Neural progenitor cell (in vitro differentiated cells): ENCODE data around the gene ELOVL2. TPM values are rescaled to one million over a fixed set of nuclear protein-coding genes. Genes with fewer than 3 reads are reported as not detected.

Source experiments
- DNase-seq: peaks from one replicate; pipeline ENCODE4 v3.0.0-alpha.2; 2016; ENCODE audit warnings: low spot score
- H2AFZ ChIP-seq: fragments of 200-600 bp; sonication (generic); replicated peaks from 2 replicates; pipeline ENCODE4 v1.6.1; 2016; ENCODE audit warnings: antibody characterized with exemption
- H3F3A ChIP-seq: fragments of 200-600 bp; sonication (generic); 2 replicates; pipeline ENCODE4 v1.6.1; 2016; ENCODE audit warnings: antibody characterized with exemption, low read depth
- H3K27ac ChIP-seq: fragments of 200-600 bp; sonication (generic); 2 replicates; pipeline ENCODE4 v1.5.1; 2016; ENCODE audit warnings: mild to moderate bottlenecking
- H3K27me3 ChIP-seq: fragments of 200-600 bp; sonication (generic); 2 replicates; pipeline ENCODE4 v1.6.1; 2016; ENCODE audit warnings: mild to moderate bottlenecking, moderate library complexity
- H3K36me3 ChIP-seq: fragments of 200-600 bp; sonication (generic); 2 replicates; pipeline ENCODE4 v1.5.1; 2016
- H3K4me1 ChIP-seq: fragments of 200-600 bp; sonication (generic); 2 replicates; pipeline ENCODE4 v1.6.1; 2016; ENCODE audit warnings: mixed run types
- H3K4me2 ChIP-seq: fragments of 200-600 bp; sonication (generic); 2 replicates; pipeline ENCODE4 v1.6.1; 2016
- H3K4me3 ChIP-seq: fragments of 200-600 bp; sonication (generic); 2 replicates; pipeline ENCODE4 v1.5.1; 2016
- H3K79me2 ChIP-seq: fragments of 200-600 bp; sonication (generic); 2 replicates; pipeline ENCODE4 v1.6.1; 2016; ENCODE audit warnings: low read depth
- H3K9ac ChIP-seq: fragments of 200-600 bp; sonication (generic); 2 replicates; pipeline ENCODE4 v1.6.1; 2016
- H3K9me3 ChIP-seq: fragments of 200-600 bp; sonication (generic); 2 replicates; pipeline ENCODE4 v1.5.1; 2016; ENCODE audit warnings: low read depth
- H4K20me1 ChIP-seq: fragments of 200-600 bp; sonication (generic); 2 replicates; pipeline ENCODE4 v1.6.1; 2016; ENCODE audit warnings: low read depth
- H3K27ac Mint-ChIP-seq: 3 replicates; pipeline ENCODE4 v1.8.0; 2021; ENCODE audit warnings: mixed read lengths
- H3K27me3 Mint-ChIP-seq: 2 replicates; pipeline ENCODE4 v1.8.0; 2022; ENCODE audit warnings: low read depth, mild to moderate bottlenecking, inconsistent platforms, moderate library complexity, mixed read lengths; ENCODE audit not compliant: insufficient read depth
- H3K36me3 Mint-ChIP-seq: 3 replicates; pipeline ENCODE4 v1.8.0; 2021; ENCODE audit warnings: mixed read lengths
- H3K4me1 Mint-ChIP-seq: 3 replicates; pipeline ENCODE4 v1.8.0; 2021; ENCODE audit warnings: mixed read lengths
- H3K4me3 Mint-ChIP-seq: 3 replicates; pipeline ENCODE4 v1.8.0; 2021; ENCODE audit warnings: mild to moderate bottlenecking, moderate library complexity, mixed read lengths
- H3K9me3 Mint-ChIP-seq: 3 replicates; pipeline ENCODE4 v1.8.0; 2020; ENCODE audit warnings: mixed read lengths
- EZH2 ChIP-seq: fragments of 200-600 bp; sonication (generic); IDR thresholded peaks from 2 replicates; pipeline ENCODE4 v1.6.1; 2017; ENCODE audit warnings: antibody characterized with exemption, mild to moderate bottlenecking, moderate library complexity
- EZH2phosphoT487 ChIP-seq: fragments of 200-600 bp; sonication (generic); IDR thresholded peaks from 2 replicates; pipeline ENCODE4 v1.6.1; 2017; ENCODE audit warnings: antibody characterized with exemption
- total RNA-seq: library from RNA; depleted of rRNA; stranded (reverse); fragments of >200 nt; gene quantifications from 2 replicates; pipeline ENCODE4 v1.2.3, GENCODE V29; 2015; ENCODE audit warnings: low replicate concordance
- TF ChIP-seq, protein P1 (sequence below): fragments of 200-600 bp; sonication (generic); IDR thresholded peaks from 2 replicates; pipeline ENCODE4 v1.5.1; 2017; ENCODE audit warnings: antibody characterized with exemption, mild to moderate bottlenecking

Gene ELOVL2
- total RNA-seq, 1 donor from 2014 or later, result 9.1 TPM

DNA sequence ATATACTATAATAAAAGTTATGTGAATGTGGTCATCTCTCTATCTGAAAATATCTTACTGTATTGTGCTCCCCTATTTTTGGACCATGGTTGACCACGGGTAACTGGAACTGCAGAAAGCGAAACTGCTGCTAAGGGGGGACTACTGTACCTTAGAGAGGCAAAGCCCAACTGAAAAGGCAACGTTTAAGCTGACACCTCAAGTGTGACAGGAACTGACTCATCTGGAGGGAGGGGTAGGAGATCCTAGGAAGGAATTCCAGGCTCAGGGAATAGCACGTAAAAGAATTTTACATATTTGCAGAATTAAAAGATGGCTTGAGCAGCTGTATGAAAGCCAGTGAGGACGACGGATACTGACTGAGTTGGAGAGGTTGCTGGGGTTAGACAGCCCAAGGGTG, 34.8 kb downstream of the ELOVL2 start:
- Histone ChIP-seq H3K4me1 (peaks cover 5% of the 10 kb centered on the region), H3F3A (no peaks in the 10 kb centered on the region), H3K27ac (no peak overlapping the region), H4K20me1 (no peaks in the 10 kb centered on the region), H3K9me3 (no peaks in the 10 kb centered on the region), H3K79me2 (no peaks in the 10 kb centered on the region), H2AFZ (no peak overlapping the region), H3K27me3 (no peaks in the 10 kb centered on the region), H3K4me2 (no peak overlapping the region), H3K9ac (no peak overlapping the region), H3K4me3 (no peak overlapping the region), H3K36me3 (no peaks in the 10 kb centered on the region)
- Mint-ChIP-seq H3K27ac (no peak overlapping the region), H3K4me3 (no peak overlapping the region), H3K36me3 (peaks cover 2% of the 10 kb centered on the region), H3K27me3 (peaks cover 4% of the 10 kb centered on the region), H3K4me1 (peaks cover 16% of the 10 kb centered on the region), H3K9me3 (no peaks in the 10 kb centered on the region)
- TF ChIP-seq EZH2phosphoT487 (no peak), EZH2 (no peak)
- TF ChIP-seq, protein P1, sequence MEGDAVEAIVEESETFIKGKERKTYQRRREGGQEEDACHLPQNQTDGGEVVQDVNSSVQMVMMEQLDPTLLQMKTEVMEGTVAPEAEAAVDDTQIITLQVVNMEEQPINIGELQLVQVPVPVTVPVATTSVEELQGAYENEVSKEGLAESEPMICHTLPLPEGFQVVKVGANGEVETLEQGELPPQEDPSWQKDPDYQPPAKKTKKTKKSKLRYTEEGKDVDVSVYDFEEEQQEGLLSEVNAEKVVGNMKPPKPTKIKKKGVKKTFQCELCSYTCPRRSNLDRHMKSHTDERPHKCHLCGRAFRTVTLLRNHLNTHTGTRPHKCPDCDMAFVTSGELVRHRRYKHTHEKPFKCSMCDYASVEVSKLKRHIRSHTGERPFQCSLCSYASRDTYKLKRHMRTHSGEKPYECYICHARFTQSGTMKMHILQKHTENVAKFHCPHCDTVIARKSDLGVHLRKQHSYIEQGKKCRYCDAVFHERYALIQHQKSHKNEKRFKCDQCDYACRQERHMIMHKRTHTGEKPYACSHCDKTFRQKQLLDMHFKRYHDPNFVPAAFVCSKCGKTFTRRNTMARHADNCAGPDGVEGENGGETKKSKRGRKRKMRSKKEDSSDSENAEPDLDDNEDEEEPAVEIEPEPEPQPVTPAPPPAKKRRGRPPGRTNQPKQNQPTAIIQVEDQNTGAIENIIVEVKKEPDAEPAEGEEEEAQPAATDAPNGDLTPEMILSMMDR, result no peak
- DNase-seq, result no peak

DNA sequence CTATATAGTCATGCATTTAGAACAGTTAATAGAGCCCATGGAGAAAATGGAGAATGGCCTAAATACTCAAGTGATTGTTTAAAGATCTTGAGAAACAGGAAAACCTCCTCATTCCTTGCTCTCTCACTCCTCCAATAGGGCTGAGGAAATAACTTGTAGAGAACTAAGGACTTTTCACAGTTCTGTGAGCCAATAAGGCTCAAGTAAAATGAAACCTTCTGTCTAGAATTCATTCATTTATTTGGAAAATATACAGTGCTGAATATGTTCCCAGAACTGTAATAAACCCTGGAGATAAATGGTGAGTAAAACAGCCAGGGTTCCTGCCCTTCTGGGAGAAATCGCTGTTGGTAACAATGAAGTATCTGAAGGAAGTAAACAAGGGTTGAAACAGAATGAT, 35.3 kb downstream of the ELOVL2 start:
- Mint-ChIP-seq H3K9me3 (no peaks in the 10 kb centered on the region), H3K36me3 (peaks cover 2% of the 10 kb centered on the region), H3K4me1 (peaks cover 16% of the 10 kb centered on the region), H3K4me3 (no peak overlapping the region), H3K27ac (no peak overlapping the region), H3K27me3 (peaks cover 2% of the 10 kb centered on the region)
- H3K9me3 ChIP-seq, result no peaks in the 10 kb centered on the region
- peaks cover 5% of the 10 kb centered on the region for H3K4me1 ChIP-seq
- no peaks in the 10 kb centered on the region for H3K79me2 ChIP-seq
- no peak for DNase-seq
- H3F3A ChIP-seq, result no peaks in the 10 kb centered on the region
- H3K27ac ChIP-seq, result no peak overlapping the region
- no peak overlapping the region for H2AFZ ChIP-seq
- H3K9ac ChIP-seq, result no peak overlapping the region
- no peak for TF ChIP-seq EZH2phosphoT487
- TF ChIP-seq, protein P1, result no peak
- no peak for TF ChIP-seq EZH2
- H3K4me3 ChIP-seq, result no peak overlapping the region
- no peaks in the 10 kb centered on the region for H4K20me1 ChIP-seq
- H3K4me2 ChIP-seq, result no peak overlapping the region
- H3K27me3 ChIP-seq, result no peaks in the 10 kb centered on the region
- no peaks in the 10 kb centered on the region for H3K36me3 ChIP-seq

DNA sequence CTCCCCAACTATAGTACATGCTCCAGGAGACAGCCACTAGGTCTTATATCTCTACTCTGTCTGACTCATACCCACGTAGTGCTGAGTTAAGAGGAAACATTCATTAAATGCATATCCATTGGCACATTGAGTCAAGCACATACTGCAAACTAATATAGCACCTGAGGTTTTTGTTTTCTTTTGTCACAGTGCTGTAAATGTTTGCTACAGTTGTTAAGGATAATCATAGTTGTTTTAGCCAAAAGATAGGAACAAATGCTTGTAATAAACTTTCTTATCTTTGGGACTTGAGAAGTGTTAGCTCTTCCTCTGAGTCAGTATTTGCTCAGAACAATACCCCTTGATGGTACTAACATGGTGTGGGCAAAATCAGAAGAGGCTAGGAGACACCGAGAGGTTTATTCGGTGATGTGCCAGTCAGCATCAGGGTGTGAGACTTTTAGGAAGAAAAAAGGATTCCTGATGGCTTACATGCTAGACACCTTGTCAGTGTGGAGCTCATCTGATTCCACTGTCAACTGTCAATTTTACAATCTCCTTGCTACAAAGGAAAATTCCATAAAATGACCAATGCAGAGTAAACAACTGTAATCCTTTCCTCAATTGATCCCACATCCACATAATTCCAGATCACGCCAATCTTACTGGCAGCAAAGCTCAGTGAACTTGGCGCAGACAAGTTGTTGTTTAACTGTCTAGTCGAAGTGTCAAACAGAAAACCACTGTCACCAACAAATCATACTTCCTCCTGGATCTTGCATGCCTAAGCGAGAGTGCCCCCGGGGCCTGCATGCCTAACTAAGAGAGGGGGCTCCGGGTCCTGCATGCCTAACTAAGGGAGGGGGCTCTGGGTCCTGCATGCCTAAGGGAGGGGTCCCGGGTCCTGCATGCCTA, 36.1 kb downstream of the ELOVL2 start:
- H3K9ac ChIP-seq, result no peak overlapping the region
- no peak overlapping the region for H3K4me3 ChIP-seq
- no peaks in the 10 kb centered on the region for H3K79me2 ChIP-seq
- no peaks in the 10 kb centered on the region for H3K9me3 ChIP-seq
- H4K20me1 ChIP-seq, result no peaks in the 10 kb centered on the region
- no peaks in the 10 kb centered on the region for H3K36me3 ChIP-seq
- no peak overlapping the region for H3K27ac ChIP-seq
- Mint-ChIP-seq H3K36me3 (peaks cover 7% of the 10 kb centered on the region), H3K9me3 (no peaks in the 10 kb centered on the region), H3K27ac (no peak overlapping the region), H3K27me3 (peaks cover 2% of the 10 kb centered on the region), H3K4me3 (no peak overlapping the region), H3K4me1 (peaks cover 16% of the 10 kb centered on the region)
- no peak for DNase-seq
- no peak overlapping the region for H3K4me2 ChIP-seq
- no peaks in the 10 kb centered on the region for H3F3A ChIP-seq
- no peaks in the 10 kb centered on the region for H3K27me3 ChIP-seq
- no peak overlapping the region for H2AFZ ChIP-seq
- TF ChIP-seq EZH2, result no peak
- TF ChIP-seq EZH2phosphoT487, result no peak
- TF ChIP-seq, protein P1, result no peak
- H3K4me1 ChIP-seq, result peaks cover 5% of the 10 kb centered on the region
